GM23248 (cell line): ENCODE measurements around the gene CFTR. TPM values are rescaled to one million over a fixed set of nuclear protein-coding genes. Genes with fewer than 3 reads are reported as not detected.
"Not testable (repeated sequence)": the region's sequence is repeated elsewhere in the genome, so short reads cannot be mapped to it uniquely, and the experiment has no call there.

Experiments used
- DNase-seq: peaks from one replicate; pipeline ENCODE4 v3.0.0-alpha.2; 2015
- H2AFZ ChIP-seq: fragments of 200-600 bp; sonication (generic); 2 replicates; pipeline ENCODE4 v1.6.1; 2016; ENCODE audit warnings: antibody characterized with exemption
- H3F3A ChIP-seq: fragments of 200-600 bp; sonication (generic); 2 replicates; pipeline ENCODE4 v1.6.1; 2016; ENCODE audit warnings: mild to moderate bottlenecking, antibody characterized with exemption, mixed run types; ENCODE audit not compliant: insufficient read depth
- H3K27ac ChIP-seq: fragments of 200-600 bp; sonication (generic); 2 replicates; pipeline ENCODE4 v1.5.1; 2016; ENCODE audit warnings: mild to moderate bottlenecking
- H3K27me3 ChIP-seq: fragments of 200-600 bp; sonication (generic); replicated peaks from 2 replicates; pipeline ENCODE4 v1.6.1; 2016; ENCODE audit warnings: mild to moderate bottlenecking; ENCODE audit not compliant: insufficient read depth
- H3K36me3 ChIP-seq: fragments of 200-600 bp; sonication (generic); 2 replicates; pipeline ENCODE4 v1.6.1; 2016; ENCODE audit warnings: low read depth, mild to moderate bottlenecking
- H3K4me1 ChIP-seq: fragments of 200-600 bp; sonication (generic); 2 replicates; pipeline ENCODE4 v1.6.1; 2016; ENCODE audit warnings: mild to moderate bottlenecking; ENCODE audit not compliant: insufficient read depth
- H3K4me2 ChIP-seq: fragments of 200-600 bp; sonication (generic); one replicate; pipeline ENCODE4 v1.6.1; 2016; ENCODE audit warnings: mild to moderate bottlenecking; ENCODE audit not compliant: unreplicated experiment
- H3K4me3 ChIP-seq: fragments of 200-600 bp; sonication (generic); 2 replicates; pipeline ENCODE4 v1.5.1; 2016; ENCODE audit warnings: mild to moderate bottlenecking
- H3K79me2 ChIP-seq: fragments of 200-600 bp; sonication (generic); 2 replicates; pipeline ENCODE4 v1.6.1; 2016; ENCODE audit warnings: mild to moderate bottlenecking; ENCODE audit not compliant: insufficient read depth
- H3K9ac ChIP-seq: fragments of 200-600 bp; sonication (generic); 2 replicates; pipeline ENCODE4 v1.6.1; 2016; ENCODE audit warnings: mild to moderate bottlenecking
- H3K9me2 ChIP-seq: fragments of 200-600 bp; sonication (generic); 2 replicates; pipeline ENCODE4 v1.6.1; 2016; ENCODE audit warnings: mixed run types, mild to moderate bottlenecking, moderate library complexity; ENCODE audit not compliant: insufficient read depth
- H3K9me3 ChIP-seq: fragments of 200-600 bp; sonication (generic); one replicate; pipeline ENCODE4 v1.6.1; 2017; ENCODE audit warnings: low read depth
- H4K20me1 ChIP-seq: fragments of 200-600 bp; sonication (generic); 2 replicates; pipeline ENCODE4 v1.6.0; 2016; ENCODE audit not compliant: insufficient read depth
- EZH2 ChIP-seq: fragments of 200-600 bp; sonication (generic); IDR thresholded peaks from 2 replicates; pipeline ENCODE4 v1.6.1; 2018; ENCODE audit warnings: antibody characterized with exemption, mild to moderate bottlenecking; ENCODE audit not compliant: insufficient read depth, poor library complexity, severe bottlenecking
- EZH2phosphoT487 ChIP-seq: fragments of 200-600 bp; sonication (generic); IDR thresholded peaks from 2 replicates; pipeline ENCODE4 v1.6.1; 2018; ENCODE audit warnings: antibody characterized with exemption, moderate library complexity, mild to moderate bottlenecking, low read depth; ENCODE audit not compliant: insufficient read depth
- WGBS, 2 experiments: methylation state at CpG; one replicate each; pipeline ENCODE4 v1.1.6; 2015 to 2017; ENCODE audit warnings: low lambda C conversion rate in 2 of 2, low coverage in 1 of 2; ENCODE audit errors: missing lambda C conversion rate in 2 of 2; 5-methylcytosine and 5-hydroxymethylcytosine counted together
- in situ Hi-C: fragments of 300-500 bp; cut with MboI; formaldehyde crosslinking; loops from 2 replicates; pipeline ENCODE4 v1.15.0; 2020
- polyA plus RNA-seq: library from polyadenylated mRNA; unstranded; fragments of >200 nt; fragmentation: Nextera tagmentation; extraction: Ambion mirVana; gene quantifications from 2 replicates; pipeline ENCODE4 v1.2.1, GENCODE V29; 2016
- total RNA-seq: library from RNA; depleted of rRNA; stranded (reverse); fragments of >200 nt; shearing (Covaris generic); gene quantifications from 2 replicates; pipeline ENCODE4 v1.2.3, GENCODE V29; 2014

CFTR gene
- total and polyA plus RNA-seq, 2 experiments from 2014 or later: not detected

GRCh38 chr7:117698018-117698417 is 218.2 kb downstream of the CFTR start:
- in situ Hi-C loops: no loop called here

GRCh38 chr7:117704063-117704462 is 224.2 kb downstream of the CFTR start:
- H2AFZ ChIP-seq: no peak overlapping the region
- 15 to 32% methylated on average over 3 of the region's 3 CpGs for WGBS, 2 experiments
- no peaks in the 10 kb centered on the region for H3K9me2 ChIP-seq

More at GRCh38 chr7:117698018-117698417, 218.2 kb downstream of the CFTR start:
- Histone ChIP-seq H3K4me2 (no peak overlapping the region), H2AFZ (no peak overlapping the region), H3K36me3 (no peaks in the 10 kb centered on the region), H3K9ac (no peak overlapping the region), H3K4me1 (no peaks in the 10 kb centered on the region), H3K79me2 (no peaks in the 10 kb centered on the region), H3K4me3 (no peak overlapping the region), H3K27ac (no peak overlapping the region), H3K9me3 (no peaks in the 10 kb centered on the region), H3K27me3 (no peaks in the 10 kb centered on the region), H3K9me2 (no peaks in the 10 kb centered on the region), H3F3A (no peaks in the 10 kb centered on the region), H4K20me1 (no peaks in the 10 kb centered on the region)
- WGBS, 2 experiments: 0 to 12% methylated on average over 2 of the region's 2 CpGs
- no peak for TF ChIP-seq EZH2phosphoT487
- TF ChIP-seq EZH2: no peak
- no peak for DNase-seq

GRCh38 chr7:117705630-117706029 is 225.8 kb downstream of the CFTR start:
- H3K4me2 ChIP-seq: no peak overlapping the region
- H3K36me3 ChIP-seq: no peaks in the 10 kb centered on the region
- no peaks in the 10 kb centered on the region for H4K20me1 ChIP-seq
- no peaks in the 10 kb centered on the region for H3K4me1 ChIP-seq
- H3K79me2 ChIP-seq: no peaks in the 10 kb centered on the region
- TF ChIP-seq EZH2 (no peak), EZH2phosphoT487 (no peak)
- no peaks in the 10 kb centered on the region for H3K27me3 ChIP-seq
- in situ Hi-C loops: no loop called here
- H2AFZ ChIP-seq: no peak overlapping the region
- H3F3A ChIP-seq: no peaks in the 10 kb centered on the region
- DNase-seq: no peak
- no peak overlapping the region for H3K9ac ChIP-seq
- no peak overlapping the region for H3K4me3 ChIP-seq
- WGBS, 2 experiments: 8 to 14% methylated on average over 4 of the region's 4 CpGs
- no peaks in the 10 kb centered on the region for H3K9me3 ChIP-seq
- no peaks in the 10 kb centered on the region for H3K9me2 ChIP-seq
- H3K27ac ChIP-seq: no peak overlapping the region

More at GRCh38 chr7:117704063-117704462, 224.2 kb downstream of the CFTR start:
- Histone ChIP-seq H3K27me3 (no peaks in the 10 kb centered on the region), H3K79me2 (no peaks in the 10 kb centered on the region), H3K27ac (no peak overlapping the region), H3F3A (no peaks in the 10 kb centered on the region), H3K9me3 (no peaks in the 10 kb centered on the region), H3K36me3 (no peaks in the 10 kb centered on the region), H3K9ac (no peak overlapping the region), H3K4me3 (no peak overlapping the region), H3K4me2 (no peak overlapping the region), H4K20me1 (no peaks in the 10 kb centered on the region), H3K4me1 (no peaks in the 10 kb centered on the region)
- no peak for DNase-seq
- in situ Hi-C loops: no loop called here
- no peak for TF ChIP-seq EZH2
- no peak for TF ChIP-seq EZH2phosphoT487

GRCh38 chr7:117706210-117706609 is 226.4 kb downstream of the CFTR start:
- H2AFZ ChIP-seq: no peak overlapping the region
- no peaks in the 10 kb centered on the region for H4K20me1 ChIP-seq
- H3K4me3 ChIP-seq: no peak overlapping the region
- H3K9me2 ChIP-seq: no peaks in the 10 kb centered on the region
- H3K9me3 ChIP-seq: no peaks in the 10 kb centered on the region
- no peaks in the 10 kb centered on the region for H3K27me3 ChIP-seq
- 16 to 17% methylated on average over 2 of the region's 2 CpGs for WGBS, 2 experiments
- no peaks in the 10 kb centered on the region for H3K36me3 ChIP-seq
- DNase-seq: no peak
- H3F3A ChIP-seq: no peaks in the 10 kb centered on the region
- H3K27ac ChIP-seq: no peak overlapping the region
- in situ Hi-C loops: no loop called here
- no peak for TF ChIP-seq EZH2
- TF ChIP-seq EZH2phosphoT487: no peak
- H3K79me2 ChIP-seq: no peaks in the 10 kb centered on the region
- no peak overlapping the region for H3K4me2 ChIP-seq
- H3K9ac ChIP-seq: no peak overlapping the region
- no peaks in the 10 kb centered on the region for H3K4me1 ChIP-seq

- Histone ChIP-seq H3K79me2 (no peaks in the 10 kb centered on the region), H4K20me1 (no peaks in the 10 kb centered on the region), H2AFZ (no peak overlapping the region), H3K9me2 (no peaks in the 10 kb centered on the region), H3K4me2 (no peak overlapping the region), H3K27me3 (no peaks in the 10 kb centered on the region), H3K9ac (no peak overlapping the region), H3K36me3 (no peaks in the 10 kb centered on the region), H3F3A (no peaks in the 10 kb centered on the region), H3K4me3 (no peak overlapping the region), H3K4me1 (no peaks in the 10 kb centered on the region), H3K9me3 (no peaks in the 10 kb centered on the region), H3K27ac (no peak overlapping the region)
- in situ Hi-C loops: no loop called here
- TF ChIP-seq EZH2: no peak
- no peak for TF ChIP-seq EZH2phosphoT487
- DNase-seq: no peak
Observed at GRCh38 chr7:117707080-117707479, 227.3 kb downstream of the CFTR start.

GRCh38 chr7:117708173-117708572 is 228.3 kb downstream of the CFTR start:
- H3K27me3 ChIP-seq, H3K27ac ChIP-seq, H3K4me1 ChIP-seq, H3K9me2 ChIP-seq, in situ Hi-C loops, H3F3A ChIP-seq, H3K79me2 ChIP-seq, DNase-seq, H3K4me2 ChIP-seq, H4K20me1 ChIP-seq, H3K36me3 ChIP-seq, H3K9ac ChIP-seq, H3K4me3 ChIP-seq, H3K9me3 ChIP-seq, H2AFZ ChIP-seq: not testable (repeated sequence)
- 39 to 49% methylated on average over 4 of the region's 4 CpGs for WGBS, 2 experiments
